ENCODE measurements around the gene SLC16A6.
"Not testable (repeated sequence)": the region's sequence is repeated elsewhere in the genome, so short reads cannot be mapped to it uniquely, and the experiment has no call there.

The SLC16A6 gene

GRCh38 chr17:68246271-68247028 lies 44.5 kb downstream of the SLC16A6 start:
- no peak for DNase-seq

GRCh38 chr17:68239632-68240366 lies 51.1 kb downstream of the SLC16A6 start:
- DNase-seq: no peak

GRCh38 chr17:68238871-68239253 lies 52.1 kb downstream of the SLC16A6 start:
- DNase-seq: peak; percentile 33 to 36

- no peak for DNase-seq
These were observed 52.6 kb downstream of the SLC16A6 start for GRCh38 chr17:68238164-68238870.

GRCh38 chr17:68237369-68238163 lies 53.4 kb downstream of the SLC16A6 start:
- peak; percentile 31 to 41 for DNase-seq

GRCh38 chr17:68235336-68235791 lies 55.6 kb downstream of the SLC16A6 start:
- DNase-seq: not testable (repeated sequence)

GRCh38 chr17:68234726-68235335 lies 56.1 kb downstream of the SLC16A6 start:
- DNase-seq: peak; percentile 28 to 46

- not testable (repeated sequence) for DNase-seq
These were observed 58.2 kb downstream of the SLC16A6 start for GRCh38 chr17:68232741-68233140.

GRCh38 chr17:68231541-68231940 lies 59.4 kb downstream of the SLC16A6 start:
- no peak for DNase-seq

GRCh38 chr17:68231131-68231530 lies 59.8 kb downstream of the SLC16A6 start:
- not testable (repeated sequence) for DNase-seq

- no peak for DNase-seq
These were observed 61.3 kb downstream of the SLC16A6 start for GRCh38 chr17:68229619-68230018.

GRCh38 chr17:68228817-68229570 lies 61.9 kb downstream of the SLC16A6 start:
- DNase-seq: no peak

GRCh38 chr17:68228039-68228680 lies 62.8 kb downstream of the SLC16A6 start:
- DNase-seq: not testable (repeated sequence)

- not testable (repeated sequence) for DNase-seq
These were observed 65.9 kb downstream of the SLC16A6 start for GRCh38 chr17:68225055-68225454.

GRCh38 chr17:68222606-68223005 lies 68.3 kb downstream of the SLC16A6 start:
- DNase-seq: no peak

GRCh38 chr17:68221786-68222185 lies 69.1 kb downstream of the SLC16A6 start:
- no peak for DNase-seq

- DNase-seq: not testable (repeated sequence)
These were observed 70.1 kb downstream of the SLC16A6 start for GRCh38 chr17:68220786-68221185.

GRCh38 chr17:68220186-68220585 lies 70.7 kb downstream of the SLC16A6 start:
- not testable (repeated sequence) for DNase-seq

- DNase-seq: not testable (repeated sequence)
These were observed 71.5 kb downstream of the SLC16A6 start for GRCh38 chr17:68219429-68219828.
